HL-60 (cell line): ENCODE measurements around the gene CYSRT1.

Source experiments
- POLR2AphosphoS5 ChIP-seq: IDR thresholded peaks from 2 replicates; pipeline ENCODE4 v1.6.1; 2012; ENCODE audit warnings: low read depth
- SPI1 ChIP-seq: IDR thresholded peaks from 2 replicates; pipeline ENCODE4 v1.6.1; 2012; ENCODE audit warnings: low read depth, mild to moderate bottlenecking, borderline replicate concordance
- TF ChIP-seq, protein P1 (sequence below): IDR thresholded peaks from one replicate; pipeline ENCODE4 v1.5.1; 2011; ENCODE audit warnings: low read length, control low read depth, inconsistent platforms; ENCODE audit not compliant: insufficient read depth
- TF ChIP-seq, protein P2 (sequence below): IDR thresholded peaks from 2 replicates; pipeline ENCODE4 v1.6.1; 2012; ENCODE audit warnings: low read depth; ENCODE audit not compliant: insufficient replicate concordance

DNA sequence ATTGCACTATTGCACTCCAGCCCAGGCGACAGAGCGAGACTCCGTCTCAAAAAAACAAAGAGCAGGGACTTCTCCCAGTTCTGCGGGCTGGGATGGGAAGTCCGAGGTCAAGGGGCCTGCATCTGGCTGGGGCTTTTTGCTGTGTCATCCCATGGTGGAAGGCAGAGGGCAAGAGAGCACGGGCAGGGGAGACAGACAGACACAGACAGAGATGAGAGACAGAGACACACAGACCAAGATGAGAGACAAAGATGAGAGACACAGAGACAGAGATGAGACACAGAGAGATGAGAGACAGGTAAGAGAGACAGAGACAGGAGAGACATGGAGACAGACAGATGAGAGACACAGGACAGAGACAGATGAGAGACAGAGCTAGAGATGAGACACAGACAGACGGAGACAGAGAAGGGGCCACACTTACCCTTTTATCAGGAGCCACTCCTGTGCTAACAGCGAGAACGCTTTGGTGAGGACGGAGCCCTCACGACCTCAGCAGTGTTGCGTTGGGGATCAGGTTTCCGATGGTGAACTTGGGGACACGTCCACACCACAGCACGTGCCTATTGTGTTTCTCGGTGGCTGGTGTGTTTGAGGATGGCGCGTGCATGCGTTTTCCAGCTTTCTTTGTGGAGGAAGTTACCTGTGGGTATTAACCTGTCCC is 43.7 kb downstream of the CYSRT1 start:
- TF ChIP-seq, protein P1, sequence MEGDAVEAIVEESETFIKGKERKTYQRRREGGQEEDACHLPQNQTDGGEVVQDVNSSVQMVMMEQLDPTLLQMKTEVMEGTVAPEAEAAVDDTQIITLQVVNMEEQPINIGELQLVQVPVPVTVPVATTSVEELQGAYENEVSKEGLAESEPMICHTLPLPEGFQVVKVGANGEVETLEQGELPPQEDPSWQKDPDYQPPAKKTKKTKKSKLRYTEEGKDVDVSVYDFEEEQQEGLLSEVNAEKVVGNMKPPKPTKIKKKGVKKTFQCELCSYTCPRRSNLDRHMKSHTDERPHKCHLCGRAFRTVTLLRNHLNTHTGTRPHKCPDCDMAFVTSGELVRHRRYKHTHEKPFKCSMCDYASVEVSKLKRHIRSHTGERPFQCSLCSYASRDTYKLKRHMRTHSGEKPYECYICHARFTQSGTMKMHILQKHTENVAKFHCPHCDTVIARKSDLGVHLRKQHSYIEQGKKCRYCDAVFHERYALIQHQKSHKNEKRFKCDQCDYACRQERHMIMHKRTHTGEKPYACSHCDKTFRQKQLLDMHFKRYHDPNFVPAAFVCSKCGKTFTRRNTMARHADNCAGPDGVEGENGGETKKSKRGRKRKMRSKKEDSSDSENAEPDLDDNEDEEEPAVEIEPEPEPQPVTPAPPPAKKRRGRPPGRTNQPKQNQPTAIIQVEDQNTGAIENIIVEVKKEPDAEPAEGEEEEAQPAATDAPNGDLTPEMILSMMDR, result no peak
- TF ChIP-seq POLR2AphosphoS5 (no peak), SPI1 (no peak)
- TF ChIP-seq, protein P2, sequence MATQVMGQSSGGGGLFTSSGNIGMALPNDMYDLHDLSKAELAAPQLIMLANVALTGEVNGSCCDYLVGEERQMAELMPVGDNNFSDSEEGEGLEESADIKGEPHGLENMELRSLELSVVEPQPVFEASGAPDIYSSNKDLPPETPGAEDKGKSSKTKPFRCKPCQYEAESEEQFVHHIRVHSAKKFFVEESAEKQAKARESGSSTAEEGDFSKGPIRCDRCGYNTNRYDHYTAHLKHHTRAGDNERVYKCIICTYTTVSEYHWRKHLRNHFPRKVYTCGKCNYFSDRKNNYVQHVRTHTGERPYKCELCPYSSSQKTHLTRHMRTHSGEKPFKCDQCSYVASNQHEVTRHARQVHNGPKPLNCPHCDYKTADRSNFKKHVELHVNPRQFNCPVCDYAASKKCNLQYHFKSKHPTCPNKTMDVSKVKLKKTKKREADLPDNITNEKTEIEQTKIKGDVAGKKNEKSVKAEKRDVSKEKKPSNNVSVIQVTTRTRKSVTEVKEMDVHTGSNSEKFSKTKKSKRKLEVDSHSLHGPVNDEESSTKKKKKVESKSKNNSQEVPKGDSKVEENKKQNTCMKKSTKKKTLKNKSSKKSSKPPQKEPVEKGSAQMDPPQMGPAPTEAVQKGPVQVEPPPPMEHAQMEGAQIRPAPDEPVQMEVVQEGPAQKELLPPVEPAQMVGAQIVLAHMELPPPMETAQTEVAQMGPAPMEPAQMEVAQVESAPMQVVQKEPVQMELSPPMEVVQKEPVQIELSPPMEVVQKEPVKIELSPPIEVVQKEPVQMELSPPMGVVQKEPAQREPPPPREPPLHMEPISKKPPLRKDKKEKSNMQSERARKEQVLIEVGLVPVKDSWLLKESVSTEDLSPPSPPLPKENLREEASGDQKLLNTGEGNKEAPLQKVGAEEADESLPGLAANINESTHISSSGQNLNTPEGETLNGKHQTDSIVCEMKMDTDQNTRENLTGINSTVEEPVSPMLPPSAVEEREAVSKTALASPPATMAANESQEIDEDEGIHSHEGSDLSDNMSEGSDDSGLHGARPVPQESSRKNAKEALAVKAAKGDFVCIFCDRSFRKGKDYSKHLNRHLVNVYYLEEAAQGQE, result no peak
